C4-2B (cell line): Measurements from ENCODE around the gene CDCA7L.

Source experiments
- ZFX ChIP-seq: fragments of 450-650 bp; IDR thresholded peaks from 2 replicates; pipeline ENCODE4 v1.6.1; 2017
- TF ChIP-seq, protein P1 (sequence below): fragments of 450-650 bp; conservative IDR thresholded peaks from 2 replicates; pipeline ENCODE4 v1.5.1; 2017; ENCODE audit warnings: mild to moderate bottlenecking

DNA sequence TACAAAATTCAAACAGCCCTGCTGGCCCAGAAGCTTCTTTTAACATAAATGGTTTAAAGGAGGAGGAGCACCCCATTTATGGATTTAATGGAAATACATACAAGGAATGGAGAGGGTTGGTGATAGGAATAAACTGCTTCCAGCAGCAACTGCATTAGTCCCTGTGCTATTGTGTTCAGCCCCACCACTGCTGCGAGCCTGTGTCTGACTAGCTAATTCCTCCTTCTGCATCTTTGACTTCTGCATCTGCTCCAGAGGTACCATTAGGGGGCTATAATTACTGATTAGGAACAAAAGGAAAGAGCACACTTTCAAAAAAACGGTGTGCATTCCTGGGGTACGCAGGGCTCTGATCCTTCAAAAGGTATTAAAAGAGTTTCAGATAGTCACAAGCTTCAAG lies 24.8 kb downstream of the CDCA7L start:
- TF ChIP-seq, protein P1, sequence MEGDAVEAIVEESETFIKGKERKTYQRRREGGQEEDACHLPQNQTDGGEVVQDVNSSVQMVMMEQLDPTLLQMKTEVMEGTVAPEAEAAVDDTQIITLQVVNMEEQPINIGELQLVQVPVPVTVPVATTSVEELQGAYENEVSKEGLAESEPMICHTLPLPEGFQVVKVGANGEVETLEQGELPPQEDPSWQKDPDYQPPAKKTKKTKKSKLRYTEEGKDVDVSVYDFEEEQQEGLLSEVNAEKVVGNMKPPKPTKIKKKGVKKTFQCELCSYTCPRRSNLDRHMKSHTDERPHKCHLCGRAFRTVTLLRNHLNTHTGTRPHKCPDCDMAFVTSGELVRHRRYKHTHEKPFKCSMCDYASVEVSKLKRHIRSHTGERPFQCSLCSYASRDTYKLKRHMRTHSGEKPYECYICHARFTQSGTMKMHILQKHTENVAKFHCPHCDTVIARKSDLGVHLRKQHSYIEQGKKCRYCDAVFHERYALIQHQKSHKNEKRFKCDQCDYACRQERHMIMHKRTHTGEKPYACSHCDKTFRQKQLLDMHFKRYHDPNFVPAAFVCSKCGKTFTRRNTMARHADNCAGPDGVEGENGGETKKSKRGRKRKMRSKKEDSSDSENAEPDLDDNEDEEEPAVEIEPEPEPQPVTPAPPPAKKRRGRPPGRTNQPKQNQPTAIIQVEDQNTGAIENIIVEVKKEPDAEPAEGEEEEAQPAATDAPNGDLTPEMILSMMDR: no peak
- TF ChIP-seq ZFX: no peak
